Neutrophil (primary cell): ENCODE measurements around the gene RING1.

Experiments used
- H3K27ac ChIP-seq: fragments of 200-600 bp; sonication (generic); 2 replicates; pipeline ENCODE4 v1.5.1; 2016; ENCODE audit warnings: mild to moderate bottlenecking, moderate library complexity
- H3K27me3 ChIP-seq: fragments of 200-600 bp; sonication (generic); 2 replicates; pipeline ENCODE4 v1.6.0; 2016; ENCODE audit warnings: mild to moderate bottlenecking
- H3K36me3 ChIP-seq: fragments of 200-600 bp; sonication (generic); 2 replicates; pipeline ENCODE4 v1.5.1; 2017
- H3K4me1 ChIP-seq, 2 experiments: fragments of 200-600 bp in 1 of 2; sonication (generic) in 1 of 2; 1 replicate in 1 of 2; 2 replicates in 1 of 2; pipeline versions ENCODE4 v1.5.1 to v1.6.1; 2013 to 2016; ENCODE audit warnings: low read depth in 1 of 2, low read length in 1 of 2, mild to moderate bottlenecking in 1 of 2, moderate library complexity in 1 of 2; ENCODE audit not compliant: control insufficient read depth in 1 of 2, insufficient read depth in 1 of 2
- H3K4me3 ChIP-seq, 2 experiments: fragments of 200-600 bp in 1 of 2; sonication (generic) in 1 of 2; 1 replicate in 1 of 2; 2 replicates in 1 of 2; pipeline ENCODE4 v1.5.1; 2013 to 2016; ENCODE audit warnings: low read depth in 1 of 2, low read length in 1 of 2, mild to moderate bottlenecking in 1 of 2, moderate library complexity in 1 of 2
- H3K9me3 ChIP-seq: fragments of 200-600 bp; sonication (generic); 2 replicates; pipeline ENCODE4 v1.5.1; 2016
- CTCF ChIP-seq: fragments of 200-600 bp; sonication (generic); IDR thresholded peaks from 2 replicates; pipeline ENCODE4 v1.5.1; 2016; ENCODE audit warnings: antibody characterized with exemption

Gene RING1

GRCh38 chr6:33211136-33211535 lies 2.8 kb downstream of the RING1 start:
- H3K4me1 ChIP-seq = peaks cover 23 to 28% of the 10 kb centered on the region in 2 experiments
- no peaks in the 10 kb centered on the region for H3K9me3 ChIP-seq
- H3K36me3 ChIP-seq = peaks cover 9% of the 10 kb centered on the region
- no peak for TF ChIP-seq CTCF
- peaks cover 58% of the 10 kb centered on the region for H3K27me3 ChIP-seq
- no peak overlapping the region for H3K27ac ChIP-seq
- H3K4me3 ChIP-seq = no peak overlapping the region

- H3K36me3 ChIP-seq = peaks cover 9% of the 10 kb centered on the region
- no peak overlapping the region for H3K27ac ChIP-seq
- no peak for TF ChIP-seq CTCF
- H3K9me3 ChIP-seq = no peaks in the 10 kb centered on the region
- H3K27me3 ChIP-seq = peaks cover 57% of the 10 kb centered on the region
- H3K4me3 ChIP-seq = no peak overlapping the region
- H3K4me1 ChIP-seq = peaks cover 23 to 28% of the 10 kb centered on the region in 2 experiments
These were observed 3.5 kb downstream of the RING1 start for GRCh38 chr6:33211666-33212422.

- Histone ChIP-seq H3K4me3 (no peak overlapping the region), H3K27me3 (peaks cover 47% of the 10 kb centered on the region), H3K36me3 (peaks cover 9% of the 10 kb centered on the region), H3K27ac (no peak overlapping the region), H3K4me1 (peaks cover 18 to 22% of the 10 kb centered on the region in 2 experiments), H3K9me3 (no peaks in the 10 kb centered on the region)
- TF ChIP-seq CTCF = no peak
These were observed 4.5 kb downstream of the RING1 start for GRCh38 chr6:33212857-33213165.

- H3K9me3 ChIP-seq = no peaks in the 10 kb centered on the region
- no peak overlapping the region for H3K27ac ChIP-seq
- TF ChIP-seq CTCF = no peak
- H3K36me3 ChIP-seq = peaks cover 9% of the 10 kb centered on the region
- H3K4me1 ChIP-seq = peaks cover 16 to 19% of the 10 kb centered on the region in 2 experiments
- H3K27me3 ChIP-seq = peaks cover 47% of the 10 kb centered on the region
- no peak overlapping the region for H3K4me3 ChIP-seq
These were observed 5.1 kb downstream of the RING1 start for GRCh38 chr6:33213166-33213988.

GRCh38 chr6:33213989-33214335 lies 5.7 kb downstream of the RING1 start:
- H3K4me1 ChIP-seq = peaks cover 12 to 13% of the 10 kb centered on the region in 2 experiments
- H3K36me3 ChIP-seq = peaks cover 9% of the 10 kb centered on the region
- peaks cover 47% of the 10 kb centered on the region for H3K27me3 ChIP-seq
- H3K9me3 ChIP-seq = no peaks in the 10 kb centered on the region
- TF ChIP-seq CTCF = no peak
- H3K4me3 ChIP-seq = no peak overlapping the region
- H3K27ac ChIP-seq = no peak overlapping the region
